Measurements from ENCODE around the gene SMYD2.

SMYD2 gene

DNA sequence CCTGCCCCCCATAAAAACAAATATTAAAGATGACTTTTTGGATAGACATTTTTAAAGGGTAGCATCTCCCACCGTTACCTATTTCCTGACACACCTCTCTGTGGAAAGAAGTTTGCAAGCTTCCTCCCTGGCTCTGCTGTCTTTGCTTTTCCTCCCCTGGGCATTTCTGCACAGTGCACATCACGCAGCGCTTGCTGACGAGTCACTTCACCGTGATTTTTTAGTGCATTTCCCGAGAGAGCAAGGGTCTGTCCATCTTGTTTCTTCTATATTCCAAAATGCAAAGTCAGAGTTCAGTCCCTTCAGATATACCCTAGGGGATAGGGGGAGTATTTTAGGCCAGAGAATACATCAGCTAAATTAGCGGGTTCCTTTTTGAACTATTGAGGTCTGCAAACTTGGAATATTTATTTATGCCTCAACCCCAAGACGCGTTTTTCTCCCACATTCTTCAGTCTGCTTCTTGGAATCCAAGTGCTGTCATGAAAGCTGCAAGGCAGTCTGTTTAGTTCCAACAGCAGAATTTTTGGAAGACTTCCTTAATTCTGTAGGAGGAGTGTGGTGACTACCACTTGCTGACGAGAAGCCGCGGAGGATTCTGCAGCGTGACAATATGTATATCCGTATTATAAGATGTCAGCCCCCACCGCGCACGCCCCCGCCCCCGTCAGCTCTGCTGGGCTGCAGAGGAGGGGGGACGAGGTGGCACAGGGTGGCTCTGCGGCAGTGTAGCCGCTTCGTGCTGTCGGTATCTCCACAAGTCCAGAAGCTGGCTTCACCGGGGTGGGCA, 22.4 kb downstream of the SMYD2 start:
- no peak for FAIRE-seq
- no peak for TF ChIP-seq POLR2A (IDR thresholded peaks at IDR 0.05; ENCODE audit: low read depth, low read length)

GRCh38 chr1:214305164-214305751, 24.3 kb downstream of the SMYD2 start:
- no peak for TF ChIP-seq POLR2A (IDR thresholded peaks at IDR 0.05; ENCODE audit: low read depth, low read length)
- DNase-seq (ENCODE audit: insufficient read length, low spot score) (no peak), FAIRE-seq (no peak)

More for the DNA sequence above, 22.4 kb downstream of the SMYD2 start:
- no peak for DNase-seq (ENCODE audit: insufficient read length, low spot score)

GRCh38 chr1:214306269-214306668, 25.3 kb downstream of the SMYD2 start:
- FAIRE-seq (no peak), DNase-seq (ENCODE audit: insufficient read length, low spot score) (no peak)
- no peak for TF ChIP-seq POLR2A (IDR thresholded peaks at IDR 0.05; ENCODE audit: low read depth, low read length)

- FAIRE-seq = no peak
- no peak for TF ChIP-seq POLR2A (IDR thresholded peaks at IDR 0.05; ENCODE audit: low read depth, low read length)
- DNase-seq (ENCODE audit: insufficient read length, low spot score) = no peak
Measured at GRCh38 chr1:214310010-214310409, 29.1 kb downstream of the SMYD2 start.

DNA sequence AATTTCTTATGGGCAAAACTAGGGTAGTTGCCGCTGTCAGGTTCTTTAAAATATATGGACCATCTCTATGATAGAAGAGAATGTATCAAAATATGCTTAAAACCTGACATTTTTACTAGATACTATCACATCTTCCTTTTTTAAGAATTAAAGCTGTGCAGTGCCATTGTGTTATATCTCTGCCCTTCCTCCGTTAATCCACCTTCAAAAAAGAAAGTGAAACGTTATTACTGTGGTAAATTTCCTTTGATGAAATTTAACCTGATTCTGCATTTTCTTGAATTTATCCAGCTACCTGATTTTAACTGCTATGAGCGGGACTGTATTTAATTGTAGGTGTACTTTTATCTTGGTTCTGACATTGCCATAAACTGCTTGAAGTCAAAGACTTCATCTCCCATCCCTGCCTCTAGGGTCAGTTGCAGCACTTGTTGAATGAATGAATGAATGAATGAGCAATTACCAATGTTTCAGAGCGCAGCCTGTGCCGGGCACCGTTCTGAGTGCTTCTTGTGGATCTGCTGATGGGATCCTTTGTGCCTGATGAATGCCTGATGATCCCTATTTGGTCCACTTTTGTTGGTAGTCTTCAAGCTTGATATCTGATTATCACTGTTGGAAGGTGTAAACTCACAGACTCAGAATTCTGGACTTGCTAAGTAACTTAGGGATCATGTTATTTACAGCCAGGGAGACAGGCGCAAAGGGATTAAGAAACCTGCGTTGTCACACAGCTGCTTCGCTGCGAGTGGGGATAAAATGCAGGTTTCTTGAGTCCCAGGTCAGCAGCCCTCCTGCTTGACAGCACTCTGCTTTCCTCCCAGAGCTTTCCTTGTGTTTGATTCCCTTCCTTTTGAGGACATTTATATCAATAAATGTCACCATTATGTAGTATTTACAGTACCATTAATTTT, 30.1 kb downstream of the SMYD2 start:
- FAIRE-seq (no peak), DNase-seq (ENCODE audit: insufficient read length, low spot score) (no peak)
- no peak for TF ChIP-seq POLR2A (IDR thresholded peaks at IDR 0.05; ENCODE audit: low read depth, low read length)

- DNase-seq (ENCODE audit: insufficient read length, low spot score) (no peak), FAIRE-seq (no peak)
- no peak for TF ChIP-seq POLR2A (IDR thresholded peaks at IDR 0.05; ENCODE audit: low read depth, low read length)
Measured at GRCh38 chr1:214312530-214313051, 31.6 kb downstream of the SMYD2 start.

GRCh38 chr1:214314178-214314843, 33.4 kb downstream of the SMYD2 start:
- no peak for FAIRE-seq
- no peak for TF ChIP-seq POLR2A (IDR thresholded peaks at IDR 0.05; ENCODE audit: low read depth, low read length)
- no peak for DNase-seq (ENCODE audit: insufficient read length, low spot score)

GRCh38 chr1:214316593-214316992, 35.6 kb downstream of the SMYD2 start:
- TF ChIP-seq POLR2A (IDR thresholded peaks at IDR 0.05; ENCODE audit: low read depth, low read length) = no peak
- FAIRE-seq = peak; percentile 23
- DNase-seq (ENCODE audit: insufficient read length, low spot score) = peak; percentile 36

DNA sequence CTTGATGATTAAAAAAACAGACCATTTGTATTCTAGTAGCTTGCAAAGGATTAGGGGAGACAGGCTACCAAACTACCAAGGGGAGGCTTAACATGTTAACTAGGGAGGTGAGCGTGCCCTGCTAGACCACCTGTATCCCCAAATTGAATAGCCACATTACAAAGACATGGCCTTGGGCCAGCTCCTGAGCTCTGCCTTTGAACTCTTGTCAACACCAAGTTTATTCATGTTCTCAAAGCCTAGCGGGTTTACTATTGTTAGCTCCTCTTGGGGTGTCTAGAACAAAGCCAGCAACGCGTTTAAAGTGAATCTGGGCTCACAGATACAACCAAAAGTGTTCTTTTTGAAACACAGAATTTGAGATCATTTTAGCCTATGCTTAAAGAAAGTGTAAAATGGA, 36.3 kb downstream of the SMYD2 start:
- FAIRE-seq (no peak), DNase-seq (ENCODE audit: insufficient read length, low spot score) (no peak)
- no peak for TF ChIP-seq POLR2A (IDR thresholded peaks at IDR 0.05; ENCODE audit: low read depth, low read length)

DNA sequence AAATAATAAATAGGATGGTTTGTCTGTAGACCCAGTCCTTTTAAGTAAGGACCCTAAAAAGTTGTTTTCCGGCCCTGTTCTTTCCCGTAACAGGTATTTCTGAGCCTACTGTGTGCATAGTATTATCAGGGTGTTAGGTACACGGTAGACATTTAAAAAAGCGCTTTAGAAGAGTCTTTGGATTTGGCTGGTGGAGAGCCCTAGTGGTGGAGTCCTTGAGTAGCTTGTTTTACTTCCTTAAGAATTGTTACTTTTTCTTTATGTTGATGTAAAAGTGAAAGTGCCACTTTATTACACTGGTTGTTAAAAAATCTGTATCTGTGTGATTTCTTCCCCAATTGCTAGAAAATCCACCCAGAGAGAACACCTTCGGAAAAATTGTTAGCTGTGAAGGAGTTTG, 36.8 kb downstream of the SMYD2 start:
- TF ChIP-seq POLR2A (IDR thresholded peaks at IDR 0.05; ENCODE audit: low read depth, low read length) = no peak
- DNase-seq (ENCODE audit: insufficient read length, low spot score) = no peak
- FAIRE-seq = no peak

DNA sequence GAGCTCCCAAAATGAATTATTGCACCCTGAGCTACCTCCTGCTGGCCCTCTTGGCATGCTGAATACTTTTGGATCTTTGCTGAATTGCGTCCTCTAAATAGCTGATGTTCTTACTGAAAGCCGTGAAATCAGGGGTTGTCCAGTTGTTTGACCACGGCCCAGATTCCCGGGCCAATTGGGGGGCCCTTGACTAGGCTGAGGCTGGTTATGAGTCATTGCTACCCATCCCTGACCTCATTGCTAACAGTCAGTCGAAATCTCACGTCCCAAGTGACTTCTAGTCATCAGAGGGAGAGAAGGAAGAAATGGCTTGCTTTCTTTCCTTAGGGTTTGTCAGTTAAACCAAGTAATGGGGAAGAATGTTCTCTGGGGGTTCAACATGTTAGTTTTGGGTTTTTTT, 37.4 kb downstream of the SMYD2 start:
- no peak for DNase-seq (ENCODE audit: insufficient read length, low spot score)
- no peak for FAIRE-seq
- TF ChIP-seq POLR2A (IDR thresholded peaks at IDR 0.05; ENCODE audit: low read depth, low read length) = no peak

DNA sequence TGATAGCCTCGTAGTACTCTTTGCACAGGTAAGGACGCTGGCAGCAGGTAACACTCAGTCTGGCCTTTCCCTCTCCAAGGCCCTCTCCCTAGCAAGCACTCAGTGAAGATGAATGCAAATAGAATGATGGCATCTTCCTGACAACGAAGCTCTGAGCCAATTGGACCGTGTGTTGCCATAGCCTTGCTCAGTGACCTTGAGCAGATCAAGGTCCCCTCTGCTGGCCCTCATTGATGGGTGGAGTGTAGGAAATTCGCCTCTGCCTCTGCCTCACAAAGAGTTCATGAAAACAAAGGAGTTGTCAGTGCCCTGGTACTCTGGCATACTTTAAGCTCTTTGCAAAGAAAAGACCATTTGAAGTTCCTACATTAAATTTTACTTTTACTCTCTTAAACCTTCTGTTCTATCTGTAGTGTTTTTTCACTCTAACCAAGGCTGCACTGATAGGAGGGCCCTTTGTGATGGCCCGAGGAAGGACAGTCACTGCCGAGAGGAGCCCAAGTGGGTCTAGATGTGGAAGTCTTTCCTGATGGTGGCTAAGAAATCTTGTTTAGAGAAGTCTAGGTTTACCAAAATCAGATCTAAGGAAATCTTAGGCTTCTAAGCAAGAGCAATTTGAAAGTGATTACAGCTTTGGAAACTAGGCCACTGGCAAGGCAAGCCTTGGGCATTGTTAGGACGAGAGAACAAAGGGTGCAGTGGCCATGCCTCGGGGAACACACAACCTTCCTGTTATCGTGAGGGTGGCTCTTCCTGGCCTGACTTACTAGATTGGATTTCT, 38.2 kb downstream of the SMYD2 start:
- FAIRE-seq = no peak
- no peak for DNase-seq (ENCODE audit: insufficient read length, low spot score)
- TF ChIP-seq POLR2A (IDR thresholded peaks at IDR 0.05; ENCODE audit: low read depth, low read length) = no peak

DNA sequence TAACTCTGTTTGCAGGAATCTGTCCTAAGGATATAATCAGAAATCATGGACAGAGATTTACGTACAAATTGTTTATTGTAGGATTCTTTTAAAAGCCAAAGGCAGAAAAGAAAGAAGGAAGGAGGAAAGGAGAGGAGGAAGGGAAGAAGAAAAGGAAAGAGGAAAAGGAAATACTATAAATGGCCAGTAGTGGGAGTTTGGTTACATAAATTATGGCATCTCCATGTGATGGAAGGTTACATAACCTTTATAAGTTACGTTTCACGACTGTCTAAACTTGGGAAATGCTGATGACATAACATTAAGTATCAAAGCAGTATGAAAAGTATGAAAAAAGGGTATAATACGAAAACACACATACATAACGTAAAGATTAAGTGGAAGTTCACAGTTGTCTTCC, 39.0 kb downstream of the SMYD2 start:
- no peak for TF ChIP-seq POLR2A (IDR thresholded peaks at IDR 0.05; ENCODE audit: low read depth, low read length)
- DNase-seq (ENCODE audit: insufficient read length, low spot score) = no peak
- FAIRE-seq = no peak

Data from H54 (cell line).